DMS79 (cell line): Measurements from ENCODE around the gene ZNF165.
"Not testable (repeated sequence)": the region's sequence is repeated elsewhere in the genome, so short reads cannot be mapped to it uniquely, and the experiment has no call there.

Source experiments
- DNase-seq: peaks from one replicate; lab custom pipeline; 2025; lab: John Stamatoyannopoulos, UW

ZNF165 gene

DNA sequence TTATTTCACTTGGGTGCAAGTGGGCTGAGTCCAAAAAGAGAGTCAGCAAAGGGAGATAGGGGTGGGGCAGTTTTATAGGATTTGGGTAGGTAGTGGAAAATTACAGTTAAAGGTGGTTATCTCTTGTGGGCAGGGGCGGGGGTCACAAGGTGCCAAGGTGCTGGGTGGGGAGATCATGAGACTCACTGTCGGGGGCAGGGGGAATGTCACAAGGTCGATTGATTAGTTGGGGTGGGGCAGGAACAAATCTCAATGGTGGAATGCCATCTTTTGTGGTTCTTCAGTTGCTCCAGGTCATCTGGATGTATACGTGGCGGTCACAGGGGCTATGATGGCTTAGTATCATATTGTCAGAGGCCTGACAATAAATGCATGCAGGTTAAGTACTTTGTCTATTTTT lies 41.9 kb downstream of the ZNF165 start:
- not testable (repeated sequence) for DNase-seq

DNA sequence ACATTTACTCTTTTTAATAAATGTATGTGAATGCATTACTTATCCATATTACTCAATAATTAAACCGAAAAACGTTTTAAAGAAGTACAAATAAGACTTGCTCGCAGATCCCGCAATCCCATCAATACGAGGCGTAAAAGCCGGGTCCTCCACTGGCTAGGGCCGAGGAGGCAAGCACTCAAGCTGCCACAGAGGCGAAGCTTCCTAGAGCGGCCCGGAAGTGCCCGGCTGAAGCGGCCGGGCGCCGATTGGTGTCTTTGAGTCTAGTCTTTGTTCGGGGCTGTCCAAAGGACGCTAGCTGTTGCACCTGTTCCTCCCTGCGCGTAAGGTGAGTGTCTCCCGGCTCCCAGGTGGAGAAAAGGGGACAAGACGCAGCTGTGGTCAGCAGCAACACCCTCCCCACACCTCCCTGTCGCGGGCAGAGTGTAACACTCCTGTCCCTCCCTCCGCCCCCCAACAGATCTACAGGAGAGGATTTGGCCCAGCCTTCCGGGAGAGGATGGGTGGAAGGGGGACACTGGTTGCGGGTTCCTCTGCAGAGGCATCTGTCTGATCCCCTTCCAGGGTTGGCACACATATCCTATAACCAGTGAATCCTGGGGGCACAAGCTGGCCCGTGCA lies 44.1 kb downstream of the ZNF165 start, which contains the start of gene ZSCAN16:
Gene ZSCAN16 (plus strand): TSS at position 260 of the 621 bp plus-strand sequence. CDS start 835 bp downstream, outside the sequence.
- DNase-seq: peak; percentile 85

DNA sequence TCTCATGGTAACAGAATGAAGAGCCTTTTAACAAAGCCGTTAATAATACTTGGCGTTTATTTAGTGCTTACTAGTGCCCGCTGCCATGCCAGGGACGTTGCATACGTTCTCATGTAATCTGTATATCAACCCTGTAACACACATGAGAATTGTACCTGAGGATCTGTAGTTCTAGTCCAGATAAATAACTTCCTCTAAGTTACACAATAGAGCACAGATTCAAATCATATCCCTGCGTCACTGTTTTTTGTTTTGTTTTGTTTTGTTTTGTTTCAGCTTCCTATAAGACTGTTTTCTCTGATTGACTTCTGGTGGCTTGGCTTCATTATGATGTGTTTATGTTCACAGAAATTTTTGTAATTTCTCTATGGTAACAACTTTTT lies 44.6 kb downstream of the ZNF165 start:
- DNase-seq: no peak

DNA sequence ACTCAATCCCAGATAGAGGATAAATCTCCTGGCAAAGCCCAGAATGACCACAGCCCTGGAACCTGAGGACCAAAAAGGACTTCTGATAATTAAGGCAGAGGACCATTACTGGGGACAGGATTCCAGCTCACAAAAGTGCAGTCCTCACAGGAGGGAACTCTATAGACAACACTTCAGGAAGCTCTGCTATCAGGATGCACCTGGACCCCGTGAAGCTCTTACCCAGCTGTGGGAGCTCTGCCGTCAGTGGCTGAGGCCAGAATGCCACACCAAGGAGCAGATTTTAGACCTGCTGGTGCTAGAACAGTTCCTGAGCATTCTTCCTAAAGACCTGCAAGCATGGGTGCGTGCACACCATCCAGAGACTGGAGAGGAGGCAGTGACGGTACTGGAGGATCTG lies 45.0 kb downstream of the ZNF165 start:
- no peak for DNase-seq

DNA sequence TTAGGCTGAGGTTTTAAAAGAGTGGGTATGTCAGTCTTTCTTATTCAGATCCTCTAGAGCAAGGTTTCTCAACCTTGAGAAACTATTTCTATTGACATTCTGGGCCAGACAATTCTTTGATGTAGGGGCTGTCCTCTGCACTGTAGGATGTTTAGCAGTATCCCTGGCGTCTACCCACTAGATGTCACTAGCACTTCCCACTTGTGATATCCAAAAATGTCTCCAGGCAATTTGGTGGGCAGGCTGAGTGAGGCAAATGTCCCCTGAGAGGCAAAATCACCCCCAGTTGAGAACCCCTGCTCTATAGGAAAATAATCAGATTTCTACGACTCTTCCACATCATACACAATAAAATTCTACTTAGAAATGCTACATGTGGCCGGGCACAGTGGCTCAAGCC lies 53.6 kb downstream of the ZNF165 start:
- no peak for DNase-seq

DNA sequence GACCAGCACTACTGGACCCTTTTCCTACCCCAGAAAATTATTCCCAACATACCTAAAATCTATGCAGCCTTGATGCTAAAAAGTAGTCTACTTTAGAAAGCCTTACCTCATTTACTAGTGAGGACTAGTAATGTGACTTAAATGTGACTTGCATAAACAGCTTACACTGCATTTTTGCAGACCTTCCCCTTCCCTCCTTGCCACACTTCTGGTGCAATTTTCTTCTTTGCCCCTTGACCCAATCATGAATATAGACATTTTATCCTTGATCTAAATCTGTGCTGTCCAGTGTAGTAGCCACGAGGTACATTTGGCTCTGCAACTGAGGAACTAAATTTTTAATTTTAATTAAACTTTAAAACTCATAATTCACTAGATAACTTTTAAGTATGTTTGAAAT lies 54.3 kb downstream of the ZNF165 start:
- no peak for DNase-seq

DNA sequence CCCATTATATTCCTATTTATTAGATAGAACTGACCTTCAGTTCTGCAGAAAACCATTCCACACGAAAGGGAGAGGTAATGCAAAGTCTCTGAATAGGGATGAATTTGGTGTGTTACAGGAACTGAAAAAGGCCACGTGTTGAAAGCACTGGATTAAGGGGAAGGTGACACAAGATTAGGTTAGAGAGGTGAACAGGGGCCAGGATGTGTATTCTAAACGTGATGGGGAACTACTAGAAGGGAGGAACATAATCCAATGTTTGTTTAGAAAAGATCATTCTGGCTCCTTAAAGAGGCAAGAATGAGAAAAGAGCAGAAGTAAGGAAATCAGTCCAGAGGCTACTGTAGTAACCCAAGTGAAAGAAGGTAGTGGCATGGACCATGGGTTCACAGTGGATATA lies 55.0 kb downstream of the ZNF165 start:
- DNase-seq: no peak

DNA sequence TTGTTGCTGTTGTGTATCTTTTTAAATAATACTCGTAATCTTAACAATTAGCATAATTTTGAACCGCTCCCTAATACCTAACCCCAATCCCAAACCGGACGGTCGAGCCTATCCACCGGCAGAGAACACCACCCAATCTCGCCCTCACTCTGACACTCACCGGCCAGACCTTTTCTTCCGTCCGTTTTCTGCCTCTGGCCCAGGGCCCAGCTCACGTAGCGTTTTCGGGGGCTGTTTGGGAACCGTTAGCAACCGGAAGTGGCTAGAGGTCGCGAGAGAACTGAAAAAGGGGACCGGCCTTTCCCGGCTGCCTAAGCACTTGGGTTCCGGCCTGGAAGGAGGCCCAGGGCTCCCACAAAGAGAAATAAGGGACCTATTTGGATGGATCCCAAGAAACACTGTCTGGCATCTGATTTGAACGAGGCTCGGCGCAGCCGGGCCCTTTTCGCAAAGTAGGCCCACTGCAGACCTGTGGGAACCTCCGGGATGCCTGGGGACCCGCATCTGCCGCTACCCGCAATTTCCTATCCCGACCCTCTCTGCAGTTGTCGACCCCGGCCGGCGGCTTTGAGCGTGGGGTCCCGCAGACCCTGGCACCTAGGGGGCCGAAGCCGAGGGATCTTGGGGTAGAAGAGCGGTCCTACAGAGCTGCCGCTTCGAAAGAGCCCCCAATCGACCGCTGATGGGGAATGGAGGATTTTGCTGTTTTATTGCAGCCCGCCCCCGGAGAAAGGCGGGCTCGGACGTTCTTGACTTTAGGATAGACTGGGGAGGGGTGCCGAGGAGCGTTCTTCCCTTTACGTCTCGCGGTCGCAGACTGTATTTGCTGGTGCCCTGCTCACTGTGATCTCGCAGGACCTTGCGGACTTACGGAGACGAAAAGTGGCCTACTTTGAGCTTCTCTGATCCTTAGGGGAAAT lies 56.5 kb downstream of the ZNF165 start:
- peak; percentile 87 for DNase-seq

DNA sequence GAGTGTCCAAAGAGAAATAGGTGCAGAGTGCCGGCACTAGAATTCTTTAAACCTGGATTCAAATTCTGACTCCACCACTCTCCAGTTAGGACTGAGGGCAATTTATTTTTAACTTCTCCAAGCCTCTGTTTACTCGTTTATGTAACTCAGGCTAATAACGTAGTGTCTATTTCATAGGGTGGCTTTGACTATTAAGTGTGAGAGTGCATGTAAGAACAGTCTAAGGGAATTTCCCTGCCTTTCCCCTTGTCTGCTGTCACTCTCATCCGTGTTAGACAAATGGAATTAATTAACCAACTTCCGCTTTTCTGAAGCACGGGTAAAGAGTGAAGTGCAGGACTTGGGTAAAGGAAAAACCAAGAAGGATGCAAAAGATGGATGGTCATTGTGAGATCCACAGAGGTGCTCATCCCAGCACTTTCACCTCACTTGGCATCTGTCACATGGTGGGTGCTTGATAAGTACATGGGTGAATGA lies 57.2 kb downstream of the ZNF165 start:
- peak; percentile 4 for DNase-seq
